Measurements from ENCODE around the gene SYNPO2L.

- TF ChIP-seq CTCF (IDR thresholded peaks at IDR 0.05; ENCODE audit: poor library complexity) (peak; percentile 90), EZH2 (IDR thresholded peaks at IDR 0.05; ENCODE audit: borderline replicate concordance) (no peak), EZH2phosphoT487 (IDR thresholded peaks at IDR 0.05; ENCODE audit: low read depth, severe bottlenecking, unreplicated experiment) (no peak)
These were observed 11.7 kb downstream of the SYNPO2L start for GRCh38 chr10:73644015-73644743.

Measured in hepatocyte (in vitro differentiated cells).